Mesendoderm (in vitro differentiated cells): ENCODE data around the gene CAMSAP2.
A peak's percentile ranks its signal among the peaks of the same experiment; 100 is the strongest.

Experiments
- DNase-seq: peaks from one replicate; pipeline ENCODE4 v3.0.0; 2013
- H2AK5ac ChIP-seq: 2 replicates; pipeline ENCODE4 v1.6.1; 2013; ENCODE audit warnings: low read length, inconsistent platforms
- H2BK120ac ChIP-seq: 2 replicates; pipeline ENCODE4 v1.6.1; 2013; ENCODE audit warnings: low read depth, mild to moderate bottlenecking, low read length, moderate library complexity, mixed read lengths
- H2BK15ac ChIP-seq: replicated peaks from 2 replicates; pipeline ENCODE4 v1.6.1; 2013; ENCODE audit warnings: low read depth, mild to moderate bottlenecking, moderate library complexity
- H2BK5ac ChIP-seq: 2 replicates; pipeline ENCODE4 v1.6.1; 2013; ENCODE audit warnings: low read length, inconsistent platforms
- H3K18ac ChIP-seq: 2 replicates; pipeline ENCODE4 v1.6.1; 2013; ENCODE audit warnings: mild to moderate bottlenecking, low read length, mixed read lengths
- H3K23ac ChIP-seq: one replicate; pipeline ENCODE4 v1.6.1; 2013; ENCODE audit warnings: low read length
- H3K27ac ChIP-seq: 2 replicates; pipeline ENCODE4 v1.5.1; 2013; ENCODE audit warnings: low read depth, mild to moderate bottlenecking, inconsistent platforms, low read length, moderate library complexity
- H3K27me3 ChIP-seq: 2 replicates; pipeline ENCODE4 v1.6.1; 2013; ENCODE audit warnings: low read length, control low read depth, mild to moderate bottlenecking, inconsistent platforms; ENCODE audit not compliant: insufficient read depth, poor library complexity
- H3K36me3 ChIP-seq: 2 replicates; pipeline ENCODE4 v1.6.1; 2013; ENCODE audit warnings: low read length, inconsistent platforms; ENCODE audit not compliant: control insufficient read depth, insufficient read depth
- H3K4ac ChIP-seq: one replicate; pipeline ENCODE4 v1.6.1; 2013; ENCODE audit warnings: low read depth, mild to moderate bottlenecking, low read length, moderate library complexity
- H3K4me1 ChIP-seq: 2 replicates; pipeline ENCODE4 v1.6.1; 2013; ENCODE audit warnings: low read depth, low read length, inconsistent platforms; ENCODE audit not compliant: control insufficient read depth
- H3K4me2 ChIP-seq: 2 replicates; pipeline ENCODE4 v1.6.1; 2013; ENCODE audit warnings: low read length
- H3K4me3 ChIP-seq: 2 replicates; pipeline ENCODE4 v1.5.1; 2013; ENCODE audit warnings: mild to moderate bottlenecking, low read length
- H3K56ac ChIP-seq: one replicate; pipeline ENCODE4 v1.6.1; 2013; ENCODE audit warnings: low read length
- H3K79me1 ChIP-seq: 2 replicates; pipeline ENCODE4 v1.6.1; 2013; ENCODE audit warnings: low read length, inconsistent platforms
- H3K79me2 ChIP-seq: 2 replicates; pipeline ENCODE4 v1.6.1; 2013; ENCODE audit warnings: mild to moderate bottlenecking, low read length; ENCODE audit not compliant: control insufficient read depth, insufficient read depth
- H3K9ac ChIP-seq: 2 replicates; pipeline ENCODE4 v1.6.1; 2013; ENCODE audit warnings: low read length, inconsistent platforms
- H4K5ac ChIP-seq: one replicate; pipeline ENCODE4 v1.6.1; 2013; ENCODE audit warnings: low read length
- H4K8ac ChIP-seq: one replicate; pipeline ENCODE4 v1.6.1; 2013; ENCODE audit warnings: low read depth, mild to moderate bottlenecking, control low read depth, low read length, moderate library complexity
- WGBS: extraction: QIAGEN DNeasy Blood & Tissue Kit; methylation state at CpG from one replicate; pipeline ENCODE4 v1.1.7; 2013; ENCODE audit warnings: low lambda C conversion rate, missing lambda C conversion rate; ENCODE audit not compliant: insufficient coverage; ENCODE audit errors: extremely low coverage; 5-methylcytosine and 5-hydroxymethylcytosine counted together

Gene CAMSAP2

DNA sequence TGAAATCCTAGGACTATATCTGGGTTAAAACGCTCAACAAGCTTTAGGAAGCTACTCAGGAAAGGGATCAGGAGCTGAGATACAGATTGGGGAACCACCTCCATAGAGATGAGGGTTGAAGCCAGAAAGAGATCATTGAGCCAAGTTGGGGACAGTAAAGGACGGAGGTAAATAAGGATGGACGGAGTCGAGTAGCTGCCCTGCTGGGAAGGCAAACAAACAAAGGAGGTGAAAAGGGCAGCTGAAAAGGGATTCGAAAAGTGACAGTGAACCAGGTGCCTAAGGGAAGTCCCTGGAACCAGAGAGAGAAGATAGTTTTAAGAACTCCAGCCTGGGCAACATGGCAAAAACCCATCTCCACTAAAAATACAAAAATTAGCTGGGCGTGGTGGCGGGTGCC is 6.3 kb upstream of the CAMSAP2 start:
- Histone ChIP-seq H3K36me3 (no peaks in the 10 kb centered on the region), H3K18ac (no peak overlapping the region), H3K27ac (no peak overlapping the region), H2AK5ac (no peak overlapping the region), H2BK5ac (no peak overlapping the region), H3K4me2 (no peak overlapping the region), H3K79me1 (no peaks in the 10 kb centered on the region), H3K4me1 (peaks cover 2% of the 10 kb centered on the region), H3K4me3 (no peak overlapping the region), H4K8ac (no peak overlapping the region), H2BK120ac (no peak overlapping the region), H3K79me2 (no peaks in the 10 kb centered on the region), H3K9ac (no peak overlapping the region), H3K56ac (no peak overlapping the region), H2BK15ac (no peak overlapping the region), H4K5ac (no peak overlapping the region), H3K23ac (no peak overlapping the region), H3K4ac (no peak overlapping the region), H3K27me3 (no peaks in the 10 kb centered on the region)
- WGBS, result no CpG with 5 or more reads among the region's 7 CpGs
- DNase-seq, result no peak

DNA sequence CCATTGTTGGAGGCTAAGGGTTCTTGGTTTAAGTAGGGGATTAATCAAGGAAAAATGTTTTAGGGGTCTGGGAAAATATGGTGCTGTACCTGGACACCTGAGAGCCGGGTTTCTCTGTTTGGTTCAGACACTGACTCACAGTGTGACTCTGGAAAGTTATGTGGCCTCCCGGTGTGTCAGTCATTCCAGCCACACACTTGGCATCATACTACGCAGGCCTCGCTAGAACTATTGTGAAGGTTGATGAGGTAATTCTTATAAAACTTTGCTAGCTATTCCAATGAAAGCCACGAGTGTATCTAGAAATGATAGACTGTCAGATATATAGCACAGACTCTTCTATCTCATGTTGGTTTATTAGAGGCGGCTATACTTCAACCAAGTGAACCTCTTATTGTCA is 4.8 kb upstream of the CAMSAP2 start:
- H3K27me3 ChIP-seq, result no peaks in the 10 kb centered on the region
- H3K23ac ChIP-seq, result no peak overlapping the region
- WGBS, result no CpG with 5 or more reads among the region's 6 CpGs
- no peak for DNase-seq
- H3K36me3 ChIP-seq, result no peaks in the 10 kb centered on the region
- no peak overlapping the region for H2BK15ac ChIP-seq
- H3K79me2 ChIP-seq, result no peaks in the 10 kb centered on the region
- no peak overlapping the region for H3K56ac ChIP-seq
- H2BK5ac ChIP-seq, result no peak overlapping the region
- no peak overlapping the region for H3K4me3 ChIP-seq
- H3K79me1 ChIP-seq, result no peaks in the 10 kb centered on the region
- H4K5ac ChIP-seq, result no peak overlapping the region
- H3K4me1 ChIP-seq, result peaks cover 2% of the 10 kb centered on the region
- H2BK120ac ChIP-seq, result no peak overlapping the region
- H3K18ac ChIP-seq, result no peak overlapping the region
- no peak overlapping the region for H4K8ac ChIP-seq
- no peak overlapping the region for H2AK5ac ChIP-seq
- no peak overlapping the region for H3K4me2 ChIP-seq
- no peak overlapping the region for H3K27ac ChIP-seq
- H3K4ac ChIP-seq, result no peak overlapping the region
- no peak overlapping the region for H3K9ac ChIP-seq

DNA sequence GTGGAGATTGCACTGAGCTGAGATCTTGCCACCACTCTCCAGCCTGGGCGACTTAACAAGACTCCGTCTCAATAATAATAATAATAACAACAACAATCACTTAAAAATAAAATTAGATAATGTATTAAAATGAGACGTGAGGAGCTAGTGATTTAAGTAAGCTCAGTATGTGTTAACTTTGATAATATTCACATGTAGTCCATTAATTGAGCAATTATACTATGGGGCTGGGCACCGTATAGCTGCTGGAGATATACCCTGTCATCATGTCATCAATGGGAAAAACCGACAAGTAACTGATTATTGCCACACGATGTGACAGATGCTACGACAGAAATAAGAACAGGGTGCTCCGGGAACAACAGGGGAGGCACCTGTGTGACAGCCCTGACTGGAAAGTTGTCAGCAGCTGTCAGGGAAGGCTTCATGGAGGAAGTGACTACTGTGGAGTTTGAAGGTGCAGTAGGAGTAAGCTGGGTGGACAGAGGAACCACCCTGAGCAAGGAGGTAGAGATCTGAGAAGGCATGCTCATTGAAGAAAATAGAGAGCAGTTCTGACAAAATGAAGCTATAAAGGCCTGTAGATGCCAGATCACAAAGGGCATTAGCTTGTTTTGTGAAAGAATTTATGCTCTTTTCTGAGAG is 924 bp upstream of the CAMSAP2 start:
- DNase-seq, result no peak
- Histone ChIP-seq H3K4me2 (no peak overlapping the region), H3K4me3 (no peak overlapping the region), H3K4me1 (peaks cover 5% of the 10 kb centered on the region), H3K27ac (no peak overlapping the region), H2AK5ac (no peak overlapping the region), H3K18ac (no peak overlapping the region), H3K79me1 (peaks cover 8% of the 10 kb centered on the region), H3K27me3 (no peaks in the 10 kb centered on the region), H2BK120ac (no peak overlapping the region), H4K5ac (no peak overlapping the region), H3K79me2 (peaks cover 19% of the 10 kb centered on the region), H3K4ac (no peak overlapping the region), H3K36me3 (no peaks in the 10 kb centered on the region), H4K8ac (no peak overlapping the region), H3K23ac (no peak overlapping the region), H3K9ac (no peak overlapping the region), H3K56ac (peak overlapping the region; percentile 84), H2BK15ac (no peak overlapping the region), H2BK5ac (no peak overlapping the region)
- WGBS, result 100% methylated on average over 1 of the region's 8 CpGs

DNA sequence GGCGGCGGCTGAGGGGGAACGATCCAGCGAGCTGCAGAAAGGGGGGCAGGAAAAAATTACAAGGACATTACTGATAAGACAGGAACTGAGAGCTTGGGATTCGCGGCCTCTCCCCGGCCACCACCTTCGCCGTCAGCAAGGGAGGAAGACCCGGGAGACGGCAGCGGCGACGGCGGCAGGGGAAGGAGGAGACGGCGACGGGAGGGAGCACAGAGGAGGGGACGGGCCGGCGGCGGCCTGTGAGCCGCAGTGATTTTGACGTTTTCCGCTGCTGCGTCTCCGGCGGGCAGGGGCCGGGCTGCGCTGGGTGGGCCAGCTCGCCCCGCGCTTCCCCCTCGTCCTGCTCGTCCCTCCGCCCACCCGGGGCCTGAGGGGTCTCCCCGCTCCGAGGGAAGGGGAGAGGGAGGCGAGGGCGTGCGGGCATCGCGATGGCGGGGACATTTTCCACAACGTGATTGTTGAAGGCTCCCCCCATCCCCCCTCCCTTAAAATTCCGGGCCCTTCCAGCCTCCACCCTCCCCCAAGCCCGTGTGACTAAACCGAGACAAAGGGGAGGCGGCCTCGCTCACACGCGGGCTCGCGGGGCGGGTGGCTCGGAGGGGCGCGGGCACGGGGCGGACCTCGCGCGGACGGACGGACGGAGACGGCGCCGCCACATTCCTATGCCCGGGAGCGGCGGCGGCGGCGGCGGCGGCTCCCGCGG is 407 bp downstream of the CAMSAP2 start:
- Histone ChIP-seq H3K4me2 (peak overlapping the region; percentile 35), H3K4me3 (peak overlapping the region; percentile 48), H2BK120ac (no peak overlapping the region), H3K79me1 (peaks cover 9% of the 10 kb centered on the region), H3K27me3 (no peaks in the 10 kb centered on the region), H4K5ac (no peak overlapping the region), H4K8ac (no peak overlapping the region), H3K23ac (peak overlapping the region; percentile 32), H3K79me2 (peaks cover 23% of the 10 kb centered on the region), H2AK5ac (no peak overlapping the region), H3K56ac (peak overlapping the region; percentile 96), H2BK5ac (peak overlapping the region; percentile 77), H3K36me3 (no peaks in the 10 kb centered on the region), H3K27ac (peak overlapping the region; percentile 99), H3K4me1 (peaks cover 5% of the 10 kb centered on the region), H3K18ac (peak overlapping the region; percentile 79), H3K9ac (peak overlapping the region; percentile 94), H2BK15ac (no peak overlapping the region), H3K4ac (peak overlapping the region; percentile 85)
- peak; percentile 86 for DNase-seq
- no CpG with 5 or more reads among the region's 80 CpGs for WGBS

DNA sequence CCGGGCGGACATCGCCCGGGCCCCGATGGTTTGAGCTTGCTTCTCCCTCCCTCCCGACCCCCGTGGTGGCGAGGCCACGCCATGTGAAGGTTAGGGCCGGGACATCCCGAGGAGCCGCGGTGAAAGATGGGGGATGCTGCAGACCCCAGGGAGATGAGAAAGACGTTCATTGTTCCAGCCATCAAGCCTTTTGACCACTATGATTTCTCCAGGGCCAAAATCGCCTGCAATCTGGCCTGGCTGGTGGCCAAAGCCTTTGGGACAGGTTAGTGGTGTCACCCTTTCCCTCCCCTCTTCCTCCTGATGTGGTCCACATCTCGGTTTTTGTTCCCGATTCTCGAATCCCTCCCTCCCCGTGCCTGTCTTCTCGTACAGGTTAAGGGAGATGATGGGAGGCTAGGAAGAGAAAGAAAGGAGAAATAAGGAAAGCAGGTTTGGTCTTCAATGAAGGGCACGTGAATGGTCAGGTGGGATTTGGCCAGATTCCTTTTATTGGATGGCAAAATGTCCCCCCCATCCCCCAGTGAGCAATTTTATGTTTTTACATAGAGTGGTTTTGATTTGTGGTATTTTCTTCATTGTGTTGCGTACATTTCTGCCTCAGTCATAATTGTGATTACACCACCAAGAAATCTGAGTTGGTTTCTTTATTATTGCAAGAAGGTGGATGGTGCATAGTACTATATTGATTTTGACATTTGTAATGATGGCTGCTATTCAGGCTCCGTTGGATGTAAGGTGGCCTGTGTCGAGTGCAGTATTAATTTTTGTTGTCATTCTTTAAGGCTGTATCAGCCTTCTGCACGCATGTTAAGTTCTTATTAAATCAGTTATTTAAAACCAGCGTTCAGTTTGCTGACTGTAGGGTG is 1.2 kb downstream of the CAMSAP2 start:
- Histone ChIP-seq H3K23ac (peak overlapping the region; percentile 29), H3K79me2 (peaks cover 29% of the 10 kb centered on the region), H2BK120ac (peak overlapping the region; percentile 35), H3K27ac (peak overlapping the region; percentile 99), H3K4me1 (peaks cover 5% of the 10 kb centered on the region), H2BK5ac (no peak overlapping the region), H3K56ac (peak overlapping the region; percentile 96), H4K8ac (no peak overlapping the region), H2BK15ac (peak overlapping the region; percentile 14), H3K4me3 (peak overlapping the region; percentile 48), H3K4me2 (peak overlapping the region; percentile 86), H3K36me3 (no peaks in the 10 kb centered on the region), H2AK5ac (no peak overlapping the region), H4K5ac (no peak overlapping the region), H3K9ac (peak overlapping the region; percentile 94), H3K4ac (peak overlapping the region; percentile 85), H3K18ac (peak overlapping the region; percentile 79), H3K27me3 (no peaks in the 10 kb centered on the region), H3K79me1 (peaks cover 11% of the 10 kb centered on the region)
- WGBS, result no CpG with 5 or more reads among the region's 26 CpGs
- peak; percentile 38 for DNase-seq
